ENCODE measurements around the gene SRRM4.

The SRRM4 gene

GRCh38 chr12:119206348-119207062 is 225.2 kb downstream of the SRRM4 start:
- DNase-seq = no peak

- DNase-seq = no peak
Observed at GRCh38 chr12:119207063-119207560, 225.8 kb downstream of the SRRM4 start.

- DNase-seq = no peak
Observed at GRCh38 chr12:119208626-119209061, 227.3 kb downstream of the SRRM4 start.

GRCh38 chr12:119211884-119212283 is 230.5 kb downstream of the SRRM4 start:
- no peak for DNase-seq
